Uterine smooth muscle cell (primary cell): ENCODE measurements around the gene SLC1A4. TPM values are rescaled to one million over a fixed set of nuclear protein-coding genes. Genes with fewer than 3 reads are reported as not detected.

Experiments
- total RNA-seq: library from RNA; depleted of rRNA; stranded (reverse); fragments of >200 nt; gene quantifications from 2 replicates; pipeline ENCODE4 v1.2.3, GENCODE V29; 2014

SLC1A4 gene
- total RNA-seq, result 21.9 and 32.2 TPM in 2 replicates

GRCh38 chr2:64989126-64989981 is at the start of gene SLC1A4:
Gene SLC1A4, plus strand, starts transcription at chr2:64989399. Its CDS starts 245 bp downstream, at chr2:64989644.

DNA sequence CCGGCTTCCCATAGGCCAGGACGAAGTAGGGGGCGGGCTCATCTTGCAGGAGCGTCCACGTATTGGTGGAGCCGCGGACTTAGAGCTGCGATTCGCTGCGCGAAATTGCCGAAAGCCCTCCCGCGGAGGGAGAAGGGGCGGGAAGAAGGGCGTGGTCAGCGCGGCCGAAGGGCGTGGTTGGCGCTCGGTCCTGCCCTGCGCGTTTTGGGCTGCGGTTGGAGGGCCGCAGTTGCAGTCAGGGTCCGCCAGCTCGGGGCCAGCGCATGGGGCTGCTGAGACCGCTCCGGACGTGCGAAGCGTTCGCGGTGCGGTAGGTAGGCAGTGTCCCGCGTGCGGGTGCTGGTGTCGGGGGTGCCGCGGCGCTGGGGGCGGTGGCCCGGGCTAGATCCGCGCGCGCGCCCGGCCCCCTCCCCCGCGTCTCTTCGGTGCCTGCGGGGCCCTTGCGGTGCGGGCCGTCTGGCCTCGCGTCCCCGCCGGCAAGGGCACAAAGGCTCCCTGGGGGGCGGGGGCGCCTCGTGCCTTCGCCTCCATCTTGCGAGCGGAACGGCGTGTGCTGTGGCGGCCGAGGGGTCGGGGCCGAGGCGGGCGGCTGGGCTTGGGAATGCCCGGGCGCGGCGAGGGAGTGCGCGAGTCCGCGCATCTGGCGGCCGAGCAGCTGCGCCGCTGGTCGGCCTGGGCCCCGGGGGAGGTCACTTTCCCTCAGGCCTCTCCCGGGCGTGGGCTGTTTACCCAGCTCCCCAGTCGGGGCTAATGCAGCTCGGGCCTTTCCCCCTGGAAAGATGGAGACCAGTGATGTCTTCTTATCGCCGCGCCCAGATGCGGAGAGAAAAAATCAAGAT is 67.2 kb downstream of the SLC1A4 start, which contains the start of gene CEP68:
Gene CEP68 (plus strand): TSS at position 202 of the 839 bp plus-strand sequence. CDS start 13,029 bp downstream, outside the sequence.

Other genes with a start within 250 kb of the SLC1A4 start
- 7.0 and 9.0 TPM in 2 replicates for gene CEP68, start 67.0 kb downstream of the SLC1A4 start, total RNA-seq
- 108 and 113 TPM in 2 replicates for gene RAB1A, start 140.7 kb downstream of the SLC1A4 start, total RNA-seq
- gene ACTR2, start 238.4 kb downstream of the SLC1A4 start, total RNA-seq, result 138 and 162 TPM in 2 replicates